PC-9 (cell line): Measurements from ENCODE around the gene FOXL1. TPM values are rescaled to one million over a fixed set of nuclear protein-coding genes. Genes with fewer than 3 reads are reported as not detected.

ENCODE experiments used
- BruUV-seq: library from RNA; stranded (reverse); fragments of 400-500 nt; replicated peaks from 2 replicates; lab custom pipeline; 2021; lab: Mats Ljungman, UMichigan
- CTCF ChIA-PET: fragments of 300-600 bp; sonication (Branson Sonifier 250); formaldehyde crosslinking; loops from one replicate; lab custom pipeline; 2022; ENCODE audit warnings: antibody characterized with exemption; lab: Charles Lee
- POLR2A ChIA-PET: fragments of 300-600 bp; sonication (Branson Sonifier 250); formaldehyde crosslinking; loops from one replicate; lab custom pipeline; 2022; ENCODE audit warnings: antibody characterized with exemption; ENCODE audit not compliant: unreplicated experiment; lab: Charles Lee
- DNase-seq, 2 experiments: peaks; one replicate each; pipeline versions ENCODE4 v3.0.0 to v3.0.0-alpha.2; 2015 to 2022; ENCODE audit warnings: mixed read lengths in 1 of 2
- H2AFZ ChIP-seq: fragments of 200-600 bp; sonication (generic); 2 replicates; pipeline ENCODE4 v1.8.1; 2017; ENCODE audit warnings: antibody characterized with exemption
- H3F3A ChIP-seq: fragments of 200-600 bp; sonication (generic); 2 replicates; pipeline ENCODE4 v1.8.1; 2017; ENCODE audit warnings: antibody characterized with exemption, mild to moderate bottlenecking, low read depth; ENCODE audit not compliant: insufficient read depth
- H3K27ac ChIP-seq: fragments of 200-600 bp; sonication (generic); 2 replicates; pipeline ENCODE4 v1.6.1; 2016; ENCODE audit warnings: mixed run types
- H3K27me3 ChIP-seq: fragments of 200-600 bp; sonication (generic); 2 replicates; pipeline ENCODE4 v1.6.1; 2016; ENCODE audit warnings: low read depth, mixed run types; ENCODE audit not compliant: insufficient read depth
- H3K36me3 ChIP-seq: fragments of 200-600 bp; sonication (generic); 2 replicates; pipeline ENCODE4 v1.6.1; 2016; ENCODE audit warnings: low read depth, mixed run types
- H3K4me1 ChIP-seq: fragments of 200-600 bp; sonication (generic); replicated peaks from 2 replicates; pipeline ENCODE4 v1.6.1; 2016; ENCODE audit warnings: mixed run types; ENCODE audit not compliant: insufficient read depth
- H3K4me2 ChIP-seq: fragments of 200-600 bp; sonication (generic); 2 replicates; pipeline ENCODE4 v1.6.1; 2017; ENCODE audit warnings: mixed run types
- H3K4me3 ChIP-seq: fragments of 200-600 bp; sonication (generic); 2 replicates; pipeline ENCODE4 v1.6.1; 2016; ENCODE audit warnings: mixed run types
- H3K79me2 ChIP-seq: fragments of 200-600 bp; sonication (generic); 2 replicates; pipeline ENCODE4 v1.6.1; 2017; ENCODE audit warnings: low read depth, mixed run types
- H3K9me2 ChIP-seq: fragments of 200-600 bp; sonication (generic); 2 replicates; pipeline ENCODE4 v1.8.1; 2017; ENCODE audit warnings: mild to moderate bottlenecking; ENCODE audit not compliant: insufficient read depth
- H3K9me3 ChIP-seq: fragments of 200-600 bp; sonication (generic); 2 replicates; pipeline ENCODE4 v1.8.1; 2016; ENCODE audit warnings: low read depth; ENCODE audit not compliant: insufficient read depth
- H4K20me1 ChIP-seq: fragments of 200-600 bp; sonication (generic); 2 replicates; pipeline ENCODE4 v1.8.1; 2017; ENCODE audit not compliant: insufficient read depth
- EZH2 ChIP-seq: fragments of 200-600 bp; sonication (generic); IDR thresholded peaks from 2 replicates; pipeline ENCODE4 v1.8.0; 2017; ENCODE audit warnings: antibody characterized with exemption, low read depth
- intact Hi-C: fragments of 100-400 bp; cut with micrococcal nuclease; formaldehyde crosslinking; loops from one replicate; pipeline ENCODE4 v1.10.0; 2022; ENCODE audit not compliant: unreplicated experiment
- total RNA-seq: library from RNA; stranded (reverse); gene quantifications from 2 replicates; pipeline ENCODE4 v1.2.3, GENCODE V29; 2021
- TF ChIP-seq, protein P1 (sequence below): fragments of 200-600 bp; sonication (generic); conservative IDR thresholded peaks from 2 replicates; pipeline ENCODE4 v1.6.1; 2017; ENCODE audit warnings: mixed run types, antibody characterized with exemption, mild to moderate bottlenecking, moderate library complexity

Gene FOXL1
- total RNA-seq, 1 experiment from 2014 or later, result not detected

DNA sequence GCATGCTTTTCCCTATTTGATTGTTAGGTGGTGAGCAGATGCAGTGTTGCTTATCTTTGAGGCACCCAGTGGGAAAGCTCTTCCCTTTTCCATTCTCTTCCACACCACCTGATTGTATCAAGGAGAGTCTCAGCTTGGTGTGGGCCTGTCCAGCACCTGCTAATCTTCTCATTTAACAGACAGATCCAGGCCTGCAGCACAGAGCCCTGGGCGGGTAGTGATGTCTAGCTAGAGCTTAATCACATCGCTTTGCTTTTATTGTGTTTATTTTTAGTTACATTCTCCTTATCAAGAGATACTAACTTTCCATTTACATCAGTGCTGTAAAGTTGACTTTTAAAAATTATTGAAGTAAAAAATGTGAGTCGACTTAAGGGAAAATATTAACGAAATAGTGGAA is 24.2 kb downstream of the FOXL1 start:
- Histone ChIP-seq H3K9me2 (no peaks in the 10 kb centered on the region), H3K27me3 (peaks cover 84% of the 10 kb centered on the region), H3F3A (no peaks in the 10 kb centered on the region), H3K9me3 (no peaks in the 10 kb centered on the region), H3K27ac (no peak overlapping the region), H4K20me1 (no peaks in the 10 kb centered on the region), H2AFZ (no peak overlapping the region), H3K4me3 (no peak overlapping the region), H3K36me3 (no peaks in the 10 kb centered on the region), H3K4me2 (no peak overlapping the region), H3K79me2 (no peaks in the 10 kb centered on the region), H3K4me1 (no peaks in the 10 kb centered on the region)
- intact Hi-C loops, result no loop called here
- BruUV-seq, result no TSS peak
- POLR2A ChIA-PET, result no interaction called here
- no peak for DNase-seq
- CTCF ChIA-PET, result no interaction called here
- TF ChIP-seq, protein P1, sequence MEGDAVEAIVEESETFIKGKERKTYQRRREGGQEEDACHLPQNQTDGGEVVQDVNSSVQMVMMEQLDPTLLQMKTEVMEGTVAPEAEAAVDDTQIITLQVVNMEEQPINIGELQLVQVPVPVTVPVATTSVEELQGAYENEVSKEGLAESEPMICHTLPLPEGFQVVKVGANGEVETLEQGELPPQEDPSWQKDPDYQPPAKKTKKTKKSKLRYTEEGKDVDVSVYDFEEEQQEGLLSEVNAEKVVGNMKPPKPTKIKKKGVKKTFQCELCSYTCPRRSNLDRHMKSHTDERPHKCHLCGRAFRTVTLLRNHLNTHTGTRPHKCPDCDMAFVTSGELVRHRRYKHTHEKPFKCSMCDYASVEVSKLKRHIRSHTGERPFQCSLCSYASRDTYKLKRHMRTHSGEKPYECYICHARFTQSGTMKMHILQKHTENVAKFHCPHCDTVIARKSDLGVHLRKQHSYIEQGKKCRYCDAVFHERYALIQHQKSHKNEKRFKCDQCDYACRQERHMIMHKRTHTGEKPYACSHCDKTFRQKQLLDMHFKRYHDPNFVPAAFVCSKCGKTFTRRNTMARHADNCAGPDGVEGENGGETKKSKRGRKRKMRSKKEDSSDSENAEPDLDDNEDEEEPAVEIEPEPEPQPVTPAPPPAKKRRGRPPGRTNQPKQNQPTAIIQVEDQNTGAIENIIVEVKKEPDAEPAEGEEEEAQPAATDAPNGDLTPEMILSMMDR, result no peak
- TF ChIP-seq EZH2, result no peak

DNA sequence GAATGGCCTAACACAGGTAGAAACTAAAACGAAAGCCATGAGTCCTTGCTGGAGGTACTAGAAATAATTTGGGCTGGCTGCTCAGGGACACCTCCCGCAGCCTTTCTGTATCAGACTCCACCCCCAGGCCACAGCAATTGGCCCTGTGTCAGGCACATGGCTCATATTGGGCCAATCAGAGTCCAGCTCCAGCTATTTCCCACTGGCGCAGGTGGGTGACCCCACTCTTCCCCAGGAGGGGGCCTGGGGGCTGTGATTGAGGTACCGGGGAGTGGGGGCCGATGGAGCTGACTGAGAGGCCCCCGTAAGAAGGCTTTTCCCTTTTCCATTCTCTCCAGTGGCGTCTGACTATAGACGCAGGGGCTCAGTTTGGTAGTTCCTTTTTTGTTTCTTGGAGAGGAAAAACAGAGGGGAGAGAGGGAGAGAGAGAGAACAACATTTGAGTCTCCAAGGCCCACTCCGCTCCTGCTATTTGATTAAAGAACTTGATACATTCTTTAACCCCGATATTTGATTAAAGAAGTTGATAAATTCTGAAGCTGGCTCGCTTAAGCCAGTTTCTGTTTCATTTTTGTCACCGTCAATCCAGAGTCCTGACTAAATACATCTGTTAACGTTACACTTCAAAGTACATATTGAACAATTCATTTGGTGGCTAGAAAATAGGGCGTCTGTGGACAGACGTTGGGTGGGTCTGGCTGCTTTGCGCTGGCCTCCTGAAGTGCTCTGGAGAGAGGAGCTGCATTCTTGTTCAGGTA is 26.3 kb downstream of the FOXL1 start:
- POLR2A ChIA-PET, result no interaction called here
- BruUV-seq, result no TSS peak

DNA sequence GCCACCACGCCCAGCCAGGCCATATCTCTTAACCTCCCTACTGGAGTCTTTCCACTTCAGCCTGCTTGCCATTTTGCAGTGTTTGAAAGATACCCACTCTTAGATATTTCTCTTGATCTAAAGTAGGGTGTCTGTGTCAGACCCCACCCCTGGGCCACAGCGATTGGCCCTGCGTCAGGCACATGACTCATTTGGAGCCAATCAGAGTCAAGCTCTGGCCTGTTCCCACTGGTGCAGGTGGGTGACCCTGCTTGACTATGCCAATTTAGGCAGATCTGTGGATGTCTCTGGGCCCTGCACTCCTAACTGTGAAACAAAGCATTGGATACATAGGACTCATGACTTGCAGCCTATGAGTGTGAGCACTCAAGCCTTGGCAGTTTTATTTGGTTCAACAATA is 27.6 kb downstream of the FOXL1 start:
- H3K79me2 ChIP-seq, result no peaks in the 10 kb centered on the region
- H3F3A ChIP-seq, result no peaks in the 10 kb centered on the region
- no peak overlapping the region for H3K27ac ChIP-seq
- no peak overlapping the region for H3K4me2 ChIP-seq
- H2AFZ ChIP-seq, result no peak overlapping the region
- peaks cover 89% of the 10 kb centered on the region for H3K27me3 ChIP-seq
- ChIA-PET CTCF (no interaction called here), POLR2A (no interaction called here)
- BruUV-seq, result no TSS peak
- H3K9me3 ChIP-seq, result no peaks in the 10 kb centered on the region
- intact Hi-C loops, result no loop called here
- no peaks in the 10 kb centered on the region for H3K9me2 ChIP-seq
- H4K20me1 ChIP-seq, result no peaks in the 10 kb centered on the region
- H3K36me3 ChIP-seq, result no peaks in the 10 kb centered on the region
- no peak for DNase-seq
- H3K4me3 ChIP-seq, result no peak overlapping the region
- TF ChIP-seq, protein P1, result no peak
- TF ChIP-seq EZH2, result no peak
- H3K4me1 ChIP-seq, result no peaks in the 10 kb centered on the region

More for the DNA sequence above, 26.3 kb downstream of the FOXL1 start:
- Histone ChIP-seq H3K9me3 (no peaks in the 10 kb centered on the region), H3K4me1 (no peaks in the 10 kb centered on the region), H3K9me2 (no peaks in the 10 kb centered on the region), H3K36me3 (no peaks in the 10 kb centered on the region), H3K27me3 (peaks cover 87% of the 10 kb centered on the region), H3K27ac (no peak overlapping the region), H3K4me2 (peak overlapping the region; percentile 39; the same call in 1 of the 2 replicates), H3K79me2 (no peaks in the 10 kb centered on the region), H3F3A (no peaks in the 10 kb centered on the region), H2AFZ (0 out of 2 replicates have a peak overlapping the region, but pooled peaks have one; percentile 35), H3K4me3 (peak overlapping the region; percentile 24; the same call in 1 of the 2 replicates), H4K20me1 (no peaks in the 10 kb centered on the region)
- TF ChIP-seq, protein P1, result no peak
- no peak for TF ChIP-seq EZH2
- intact Hi-C loops, result no loop called here
- no peak for DNase-seq
- CTCF ChIA-PET, result no interaction called here
